OCI-LY7 (cell line): ENCODE results near the gene SRBD1. TPM values are rescaled to one million over a fixed set of nuclear protein-coding genes. Genes with fewer than 3 reads are reported as not detected.

Experiments
- BruUV-seq: library from RNA; stranded (reverse); fragments of 400-500 nt; replicated peaks from 2 replicates; lab custom pipeline; 2021; lab: Mats Ljungman, UMichigan
- CTCF ChIA-PET: fragments of 300-600 bp; sonication (Branson Sonifier 250); formaldehyde crosslinking; loops from one replicate; lab custom pipeline; 2022; ENCODE audit warnings: antibody characterized with exemption; ENCODE audit not compliant: unreplicated experiment; lab: Charles Lee
- POLR2A ChIA-PET: fragments of 300-600 bp; sonication (Branson Sonifier 250); formaldehyde crosslinking; loops from one replicate; lab custom pipeline; 2022; ENCODE audit warnings: antibody characterized with exemption; lab: Charles Lee
- DNase-seq: peaks from one replicate; pipeline ENCODE4 v3.0.0-alpha.2; 2015; ENCODE audit warnings: low spot score
- H2AFZ ChIP-seq: fragments of 200-600 bp; sonication (generic), shearing (Covaris generic); 2 replicates; pipeline ENCODE4 v1.6.1; 2014; ENCODE audit warnings: mild to moderate bottlenecking, antibody characterized with exemption, low read length, moderate library complexity
- H3K27ac ChIP-seq: fragments of 200-600 bp; sonication (generic); 2 replicates; pipeline ENCODE4 v1.5.1; 2014; ENCODE audit warnings: mixed run types, low read depth, mild to moderate bottlenecking, moderate library complexity, low read length, inconsistent platforms; ENCODE audit not compliant: poor library complexity, severe bottlenecking
- H3K36me3 ChIP-seq: fragments of 200-600 bp; sonication (generic); 2 replicates; pipeline ENCODE4 v1.6.1; 2014; ENCODE audit warnings: mild to moderate bottlenecking, antibody characterized with exemption, low read length, moderate library complexity, mixed read lengths; ENCODE audit not compliant: insufficient read depth
- H3K4me1 ChIP-seq: fragments of 200-600 bp; sonication (generic); 2 replicates; pipeline ENCODE4 v1.5.1; 2014; ENCODE audit warnings: mild to moderate bottlenecking, low read length; ENCODE audit not compliant: insufficient read depth, poor library complexity, severe bottlenecking
- H3K4me2 ChIP-seq: fragments of 200-600 bp; sonication (generic); 2 replicates; pipeline ENCODE4 v1.6.1; 2014; ENCODE audit warnings: mild to moderate bottlenecking, low read length
- H3K4me3 ChIP-seq: fragments of 200-600 bp; sonication (generic); 2 replicates; pipeline ENCODE4 v1.5.1; 2014; ENCODE audit warnings: mild to moderate bottlenecking, low read depth, low read length; ENCODE audit not compliant: poor library complexity, severe bottlenecking
- H3K79me2 ChIP-seq: fragments of 200-600 bp; sonication (generic); 2 replicates; pipeline ENCODE4 v1.6.1; 2016; ENCODE audit warnings: low read depth, mild to moderate bottlenecking, low read length, moderate library complexity, mixed read lengths; ENCODE audit not compliant: insufficient read depth
- H3K9me2 ChIP-seq: fragments of 200-600 bp; sonication (generic); 2 replicates; pipeline ENCODE4 v1.6.1; 2016; ENCODE audit warnings: mild to moderate bottlenecking, low read length, mixed read lengths; ENCODE audit not compliant: insufficient read depth
- H3K9me3 ChIP-seq: fragments of 200-600 bp; sonication (generic); 2 replicates; pipeline ENCODE4 v1.6.1; 2014; ENCODE audit warnings: mild to moderate bottlenecking, mixed run types, low read length, mixed read lengths
- H4K20me1 ChIP-seq: fragments of 200-600 bp; sonication (generic); 2 replicates; pipeline ENCODE4 v1.6.1; 2014; ENCODE audit warnings: mild to moderate bottlenecking, antibody characterized with exemption, low read length, moderate library complexity, mixed read lengths; ENCODE audit not compliant: insufficient read depth
- EZH2phosphoT487 ChIP-seq: fragments of 200-600 bp; sonication (generic); IDR thresholded peaks from 2 replicates; pipeline ENCODE4 v1.6.1; 2018; ENCODE audit warnings: low read depth, borderline replicate concordance, mild to moderate bottlenecking, mixed run types, antibody characterized with exemption, low read length, moderate library complexity, mixed read lengths
- intact Hi-C: fragments of 100-400 bp; cut with micrococcal nuclease; formaldehyde crosslinking; loops from one replicate; pipeline ENCODE4 v1.10.0; 2022; ENCODE audit not compliant: unreplicated experiment
- total RNA-seq, 2 experiments: library from RNA; depleted of rRNA in 1 of 2; stranded (reverse); fragments of >200 nt in 1 of 2; shearing (Covaris generic) in 1 of 2; gene quantifications; 2 replicates each; pipeline ENCODE4 v1.2.3, GENCODE V29; 2014 to 2022
- TF ChIP-seq, protein P1 (sequence below): fragments of 200-600 bp; sonication (generic); conservative IDR thresholded peaks from 2 replicates; pipeline ENCODE4 v1.5.1; 2014; ENCODE audit warnings: mild to moderate bottlenecking, antibody characterized with exemption, low read length, moderate library complexity, mixed read lengths

The SRBD1 gene
- total RNA-seq, 2 experiments from 2014 or later = 13.9 to 16.0 TPM

DNA sequence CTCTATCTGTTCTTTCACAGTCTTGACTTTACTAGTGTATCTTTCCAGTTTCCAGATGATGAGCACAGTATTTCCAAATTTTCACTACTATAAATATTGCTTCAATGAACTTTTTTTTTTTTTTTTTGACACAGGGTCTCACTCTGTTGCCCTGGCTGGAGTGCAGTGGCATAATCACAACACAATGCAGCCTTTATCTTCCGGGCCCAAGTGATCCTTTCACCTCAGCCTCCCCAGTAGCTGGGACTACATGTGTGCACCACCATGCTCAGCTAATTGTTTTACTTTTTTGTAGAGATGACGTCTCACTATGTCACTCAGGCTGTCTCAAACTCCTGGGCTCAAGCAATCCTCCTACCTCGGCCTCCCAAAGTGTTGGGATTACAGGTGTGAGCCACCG lies 142.8 kb downstream of the SRBD1 start:
- Histone ChIP-seq H3K4me3 (no peak overlapping the region), H3K27ac (no peak overlapping the region), H4K20me1 (no peaks in the 10 kb centered on the region), H3K9me3 (no peaks in the 10 kb centered on the region; the same call in 1 of the 2 replicates), H3K36me3 (peaks cover 12% of the 10 kb centered on the region), H3K79me2 (no peaks in the 10 kb centered on the region), H3K4me2 (no peak overlapping the region), H3K9me2 (no peaks in the 10 kb centered on the region), H2AFZ (no peak overlapping the region), H3K4me1 (peaks cover 48% of the 10 kb centered on the region)
- CTCF ChIA-PET = no interaction called here
- TF ChIP-seq, protein P1, sequence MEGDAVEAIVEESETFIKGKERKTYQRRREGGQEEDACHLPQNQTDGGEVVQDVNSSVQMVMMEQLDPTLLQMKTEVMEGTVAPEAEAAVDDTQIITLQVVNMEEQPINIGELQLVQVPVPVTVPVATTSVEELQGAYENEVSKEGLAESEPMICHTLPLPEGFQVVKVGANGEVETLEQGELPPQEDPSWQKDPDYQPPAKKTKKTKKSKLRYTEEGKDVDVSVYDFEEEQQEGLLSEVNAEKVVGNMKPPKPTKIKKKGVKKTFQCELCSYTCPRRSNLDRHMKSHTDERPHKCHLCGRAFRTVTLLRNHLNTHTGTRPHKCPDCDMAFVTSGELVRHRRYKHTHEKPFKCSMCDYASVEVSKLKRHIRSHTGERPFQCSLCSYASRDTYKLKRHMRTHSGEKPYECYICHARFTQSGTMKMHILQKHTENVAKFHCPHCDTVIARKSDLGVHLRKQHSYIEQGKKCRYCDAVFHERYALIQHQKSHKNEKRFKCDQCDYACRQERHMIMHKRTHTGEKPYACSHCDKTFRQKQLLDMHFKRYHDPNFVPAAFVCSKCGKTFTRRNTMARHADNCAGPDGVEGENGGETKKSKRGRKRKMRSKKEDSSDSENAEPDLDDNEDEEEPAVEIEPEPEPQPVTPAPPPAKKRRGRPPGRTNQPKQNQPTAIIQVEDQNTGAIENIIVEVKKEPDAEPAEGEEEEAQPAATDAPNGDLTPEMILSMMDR = no peak
- TF ChIP-seq EZH2phosphoT487 = no peak
- POLR2A ChIA-PET = interaction anchor here (0.6 to 1.1 kb wide), 3 partner anchors 11 to 243 kb away, joined by 3 read pairs; no protein-coding TSS in a partner anchor
- BruUV-seq = no TSS peak
- intact Hi-C loops = no loop called here
- DNase-seq = no peak

DNA sequence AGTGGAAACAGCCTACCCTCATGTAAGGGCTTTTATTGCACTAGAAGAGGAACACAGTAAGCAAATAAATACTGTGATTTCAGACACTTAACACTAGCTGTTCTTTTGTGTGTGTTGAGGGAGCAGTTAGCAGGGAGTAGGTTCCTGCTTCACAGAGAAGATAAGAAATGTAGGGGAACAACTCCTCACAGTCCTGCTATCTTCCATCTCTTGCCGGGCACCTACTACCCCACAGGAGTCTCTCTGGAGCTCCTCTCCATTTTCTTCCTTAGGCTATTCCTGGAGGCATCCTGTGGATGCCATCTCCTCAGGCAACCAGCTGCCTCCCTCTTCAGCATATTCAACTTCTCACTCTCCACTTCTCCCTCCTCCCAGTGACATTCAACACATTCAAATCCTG lies 145.0 kb downstream of the SRBD1 start:
- peaks cover 26% of the 10 kb centered on the region for H3K36me3 ChIP-seq
- peak overlapping the region; percentile 62 for H3K27ac ChIP-seq
- H3K9me2 ChIP-seq = no peaks in the 10 kb centered on the region
- no peak overlapping the region for H3K4me3 ChIP-seq
- peaks cover 6% of the 10 kb centered on the region; the same call in 1 of the 2 replicates for H3K9me3 ChIP-seq
- H4K20me1 ChIP-seq = no peaks in the 10 kb centered on the region
- intact Hi-C loops = no loop called here
- TF ChIP-seq EZH2phosphoT487 = no peak
- POLR2A ChIA-PET = interaction anchor here (0.8 to 1.1 kb wide), 2 partner anchors 8 to 10 kb away, joined by 3 read pairs; no protein-coding TSS in a partner anchor
- H2AFZ ChIP-seq = peak overlapping the region; percentile 41; the same call in 1 of the 2 replicates
- CTCF ChIA-PET = no interaction called here
- no peak for DNase-seq
- peaks cover 61% of the 10 kb centered on the region for H3K4me1 ChIP-seq
- H3K4me2 ChIP-seq = peak overlapping the region; percentile 19
- no peaks in the 10 kb centered on the region for H3K79me2 ChIP-seq
- no TSS peak for BruUV-seq

DNA sequence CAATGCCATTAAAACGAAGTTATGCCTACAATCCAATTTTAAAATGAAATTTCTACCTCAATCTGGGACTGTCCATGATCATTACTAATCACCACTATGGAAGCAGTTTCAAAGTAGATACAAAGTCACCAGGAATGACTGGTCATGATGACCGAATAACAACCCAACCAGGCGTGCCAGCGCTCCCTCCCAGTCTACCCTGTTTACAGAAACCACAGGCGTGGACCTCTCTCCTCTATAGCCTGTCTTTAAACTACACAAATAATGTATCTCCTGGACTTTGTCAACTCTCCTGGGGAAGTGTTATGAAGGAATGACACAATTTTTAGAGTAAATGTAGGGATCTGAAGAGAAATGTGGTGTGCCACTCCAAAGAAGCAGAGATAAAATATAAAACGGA lies 150.2 kb downstream of the SRBD1 start:
- DNase-seq = no peak
- Histone ChIP-seq H4K20me1 (no peaks in the 10 kb centered on the region), H3K4me1 (peaks cover 85% of the 10 kb centered on the region), H3K4me2 (no peak overlapping the region), H3K36me3 (peaks cover 36% of the 10 kb centered on the region), H3K9me2 (no peaks in the 10 kb centered on the region), H2AFZ (no peak overlapping the region), H3K4me3 (no peak overlapping the region), H3K79me2 (no peaks in the 10 kb centered on the region; the same call in 1 of the 2 replicates), H3K27ac (peak overlapping the region; percentile 99), H3K9me3 (peaks cover 6% of the 10 kb centered on the region; the same call in 1 of the 2 replicates)
- ChIA-PET POLR2A (interaction anchor here (1.6 kb wide), 1 partner anchor 17 kb away, joined by 4 read pairs; no protein-coding TSS in a partner anchor), CTCF (no interaction called here)
- BruUV-seq = no TSS peak
- intact Hi-C loops = no loop called here
- TF ChIP-seq, protein P1 = no peak
- TF ChIP-seq EZH2phosphoT487 = no peak
